Spleen (tissue), 11 donors: Measurements from ENCODE around the gene NRSN2. TPM values are rescaled to one million over a fixed set of nuclear protein-coding genes. Genes with fewer than 3 reads are reported as not detected.

Source experiments
- DNase-seq: peaks from one replicate; pipeline ENCODE4 v3.0.0-alpha.2; 2020
- H3K27ac ChIP-seq, 8 donors: fragments of 200-600 bp; sonication (generic) in 7 of 8; 1 replicate in 4 of 8; 2 replicates in 4 of 8; pipeline versions ENCODE4 v1.5.0 to v1.8.0; 2016 to 2021; ENCODE audit warnings: inconsistent platforms in 4 of 8, mild to moderate bottlenecking in 4 of 8, moderate library complexity in 1 of 8
- H3K27me3 ChIP-seq, 7 donors: fragments of 200-600 bp; sonication (generic) in 6 of 7; replicated peaks in 1 of 7; 1 replicate in 4 of 7; 2 replicates in 3 of 7; pipeline versions ENCODE4 v1.5.0 to v1.8.0; 2016 to 2021; ENCODE audit warnings: inconsistent platforms in 3 of 7, mild to moderate bottlenecking in 1 of 7
- H3K36me3 ChIP-seq, 6 donors: fragments of 200-600 bp; sonication (generic) in 5 of 6; 1 replicate in 4 of 6; 2 replicates in 2 of 6; pipeline versions ENCODE4 v1.5.0 to v1.8.0; 2016 to 2021; ENCODE audit warnings: inconsistent platforms in 2 of 6
- H3K4me1 ChIP-seq, 6 donors: fragments of 200-600 bp; sonication (generic) in 5 of 6; 1 replicate in 3 of 6; 2 replicates in 3 of 6; pipeline versions ENCODE4 v1.5.0 to v1.8.0; 2016 to 2021; ENCODE audit warnings: inconsistent platforms in 3 of 6
- H3K4me3 ChIP-seq, 8 donors: fragments of 200-600 bp; sonication (generic) in 7 of 8; 1 replicate in 4 of 8; 2 replicates in 4 of 8; pipeline versions ENCODE4 v1.5.0 to v1.8.0; 2016 to 2021; ENCODE audit warnings: inconsistent platforms in 4 of 8, mild to moderate bottlenecking in 4 of 8, moderate library complexity in 2 of 8
- H3K9me3 ChIP-seq, 8 donors: fragments of 200-600 bp; sonication (generic) in 7 of 8; 1 replicate in 4 of 8; 2 replicates in 4 of 8; pipeline versions ENCODE4 v1.5.0 to v1.8.0; 2016 to 2021; ENCODE audit warnings: inconsistent platforms in 4 of 8
- CTCF ChIP-seq, 11 experiments: fragments of 200-600 bp in 7 of 11; fragments of 450-650 bp in 4 of 11; sonication (generic) in 4 of 11; IDR thresholded peaks in 8 of 11; conservative IDR thresholded peaks in 3 of 11; 1 replicate in 7 of 11; 2 replicates in 4 of 11; pipeline versions ENCODE4 v1.4.0 to v1.8.0; 2016 to 2021; ENCODE audit warnings: antibody characterized with exemption in 11 of 11, inconsistent platforms in 4 of 11, mild to moderate bottlenecking in 1 of 11
- POLR2A ChIP-seq, 3 donors: fragments of 450-650 bp; IDR thresholded peaks; one replicate each; pipeline ENCODE4 v1.5.1; 2017; ENCODE audit warnings: antibody characterized with exemption in 3 of 3, mild to moderate bottlenecking in 1 of 3
- POLR2AphosphoS5 ChIP-seq, 3 donors: sonication (generic); formaldehyde crosslinking; IDR thresholded peaks; one replicate each; pipeline ENCODE4 v1.5.1; 2017; ENCODE audit warnings: antibody characterized with exemption in 3 of 3
- WGBS, 5 donors: extraction: QIAGEN DNeasy Blood & Tissue Kit in 3 of 5; methylation state at CpG; one replicate each; pipeline versions ENCODE4 v1.1.5 to v1.1.7; 2013 to 2018; 5-methylcytosine and 5-hydroxymethylcytosine counted together
- intact Hi-C: fragments of 100-400 bp; cut with DNase I; formaldehyde crosslinking; loops from one replicate; pipeline ENCODE4 v1.15.0; 2023; ENCODE audit warnings: low total_unique reads
- polyA plus RNA-seq, 3 donors: library from polyadenylated mRNA; stranded (reverse); fragments of 200-250 nt; gene quantifications; one replicate each; pipeline ENCODE4 v1.2.1, GENCODE V29; 2013
- total RNA-seq, 7 donors: library from RNA; depleted of rRNA in 3 of 7; stranded (reverse); fragments of >200 nt in 3 of 7; fragmentation: NEBNext Ultra II Directional in 4 of 7; extraction: Animal tissue kit (Norgen Biotek cat#: 25700) in 4 of 7; gene quantifications; one replicate each; pipeline versions ENCODE4 v1.1.0 to v1.2.1, GENCODE V29; 2016 to 2021
- donor health status: healthy with polysubstance abuse.
- donor health status: DM: no; HTN: no; CAD: no; lungs with moderate emphysema.
- donor health status: DM: no; HTN: no; CAD: no.
- donor health status: Bipolar disorder and iron deficiency.
- donor health status: healthy.
- donor health status: DM: no; HTN: no; CAD: no.
- donor health status: DM: yes; HTN: yes; CAD: no.

Gene NRSN2
- total and polyA plus RNA-seq, 10 donors = 10.5 to 26.3 (median 16.8) TPM

DNA sequence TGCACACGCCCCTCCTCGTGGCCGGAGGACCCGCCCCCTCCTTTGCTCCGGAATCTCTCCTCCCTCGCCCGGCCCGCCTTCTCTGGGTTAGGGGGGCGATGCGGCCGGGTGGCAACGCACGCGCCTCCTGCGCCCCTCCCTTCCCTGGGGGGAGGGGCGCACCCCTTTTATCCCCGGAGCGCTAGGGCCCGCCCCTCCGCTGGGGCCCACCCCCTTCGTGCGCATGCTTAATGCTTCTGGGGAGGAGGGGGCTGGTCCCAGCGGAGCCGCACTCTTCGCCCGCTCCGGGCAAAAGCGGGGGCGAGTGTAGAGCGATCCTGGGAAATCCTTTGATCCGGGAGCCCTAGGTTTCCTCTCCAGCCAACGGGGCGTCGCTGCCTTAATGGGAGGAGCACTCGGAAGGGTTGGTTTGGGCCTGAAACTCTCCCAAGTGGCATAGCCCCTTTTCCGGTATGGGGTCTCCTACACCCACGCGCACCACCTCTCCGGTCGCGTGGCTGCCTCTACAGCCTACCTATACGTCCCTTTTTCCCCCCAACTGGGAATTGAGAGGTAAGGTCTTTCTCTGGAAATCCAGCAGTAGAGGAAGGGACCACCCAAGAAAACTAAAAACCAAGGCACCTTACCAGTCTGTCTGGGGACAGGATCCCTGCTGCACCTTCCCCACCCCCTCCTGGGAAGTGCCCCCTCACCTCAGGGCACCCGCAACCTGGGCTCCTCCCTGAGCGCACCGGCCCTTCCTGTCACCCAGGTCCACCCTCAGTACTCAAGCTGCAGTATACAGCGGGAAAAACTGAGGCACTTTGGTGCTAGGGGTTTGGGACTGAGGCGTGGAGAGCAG, 19.5 kb upstream of the NRSN2 start:
- intact Hi-C loops = loop anchor here (5.0 kb wide), 2 partner anchors 40 to 120 kb away; no protein-coding TSS in a partner anchor
- Histone ChIP-seq H3K27me3 (peaks cover 0 to 14% (median 0%) of the 10 kb centered on the region in 7 donors), H3K27ac (peak overlapping the region; percentile 46 to 98 (median 94)), H3K4me1 (peaks cover 13 to 69% (median 57%) of the 10 kb centered on the region in 6 donors), H3K9me3 (no peaks in the 10 kb centered on the region), H3K36me3 (no peaks in the 10 kb centered on the region), H3K4me3 (peak overlapping the region; percentile 72 to 94 (median 80))
- TF ChIP-seq POLR2A (IDR thresholded peaks at IDR 0.05) (peak in 1 of 3 donors; percentile 30), CTCF (IDR thresholded peaks at IDR 0.05 in 8 of 11, conservative IDR thresholded peaks at IDR 0.05 in 3 of 11) (no peak), POLR2AphosphoS5 (IDR thresholded peaks at IDR 0.05) (peak; percentile 69 to 82 (median 81))
- WGBS, 5 donors = 5 to 11% (median 7%) methylated on average over 25 to 47 of the region's 47 CpGs
- peak; percentile 83 for DNase-seq

GRCh38 chr20:328027-328974, 18.6 kb upstream of the NRSN2 start:
- no peaks in the 10 kb centered on the region for H3K36me3 ChIP-seq
- H3K27ac ChIP-seq = peak overlapping the region in 7 of 8 donors; percentile 64 to 98 (median 94)
- WGBS, 5 donors = 57 to 66% (median 61%) methylated on average over 29 to 31 of the region's 31 CpGs
- peaks cover 0 to 14% (median 0%) of the 10 kb centered on the region in 7 donors for H3K27me3 ChIP-seq
- peak overlapping the region in 4 of 8 donors; percentile 80 to 94 (median 80) for H3K4me3 ChIP-seq
- no peak for TF ChIP-seq CTCF (IDR thresholded peaks at IDR 0.05 in 8 of 11, conservative IDR thresholded peaks at IDR 0.05 in 3 of 11)
- TF ChIP-seq POLR2A (IDR thresholded peaks at IDR 0.05) = no peak
- no peak for TF ChIP-seq POLR2AphosphoS5 (IDR thresholded peaks at IDR 0.05)
- H3K4me1 ChIP-seq = peaks cover 13 to 69% (median 57%) of the 10 kb centered on the region in 6 donors
- H3K9me3 ChIP-seq = no peaks in the 10 kb centered on the region
- DNase-seq = peak; percentile 75
- intact Hi-C loops = loop anchor here (5.0 kb wide), 2 partner anchors 41 to 121 kb away; no protein-coding TSS in a partner anchor

DNA sequence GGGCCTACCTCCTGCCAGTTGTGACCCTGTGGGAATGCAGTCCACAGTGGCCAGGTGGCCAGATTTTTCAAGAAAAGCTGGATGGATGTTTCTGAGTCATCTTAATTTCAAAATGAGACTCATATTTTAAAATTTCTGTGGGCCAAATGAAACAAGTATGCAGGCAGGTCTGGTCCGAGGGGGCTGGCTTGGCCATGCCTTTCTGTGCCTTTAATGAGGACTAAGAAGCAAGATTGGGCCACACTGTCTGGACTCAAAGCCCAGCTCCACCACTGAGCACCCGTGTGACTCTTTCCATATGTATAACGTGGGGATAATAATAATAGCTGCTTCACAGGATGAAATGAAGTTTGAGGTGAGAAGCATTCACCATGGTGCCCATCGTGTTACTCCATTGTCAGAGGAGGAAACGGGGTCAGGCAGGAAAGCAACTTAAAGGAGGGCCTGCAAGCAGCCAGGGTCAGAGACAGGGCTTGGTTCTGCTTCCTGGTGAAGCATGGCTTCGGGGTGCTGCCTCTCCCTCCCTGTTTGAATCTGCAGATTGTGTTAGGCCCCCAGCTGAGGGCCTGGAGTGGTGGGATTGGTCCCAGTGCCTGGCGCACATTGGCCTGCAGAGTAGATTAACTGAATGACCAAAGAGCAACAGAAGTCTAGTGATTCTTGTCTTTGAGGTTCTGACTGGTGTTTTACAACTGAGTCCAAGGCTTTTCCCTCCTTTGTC, 17.8 kb upstream of the NRSN2 start:
- Histone ChIP-seq H3K27ac (peak overlapping the region in 5 of 8 donors; percentile 13 to 94 (median 64)), H3K4me1 (peaks cover 13 to 60% (median 49%) of the 10 kb centered on the region in 6 donors), H3K9me3 (no peaks in the 10 kb centered on the region), H3K4me3 (no peak overlapping the region), H3K27me3 (peaks cover 0 to 14% (median 0%) of the 10 kb centered on the region in 7 donors), H3K36me3 (no peaks in the 10 kb centered on the region)
- WGBS, 5 donors = 50 to 57% (median 53%) methylated on average over 7 of the region's 7 CpGs
- TF ChIP-seq CTCF (IDR thresholded peaks at IDR 0.05 in 8 of 11, conservative IDR thresholded peaks at IDR 0.05 in 3 of 11) (no peak), POLR2A (IDR thresholded peaks at IDR 0.05) (no peak), POLR2AphosphoS5 (IDR thresholded peaks at IDR 0.05) (no peak)
- intact Hi-C loops = loop anchor here (5.0 kb wide), 2 partner anchors 42 to 122 kb away; no protein-coding TSS in a partner anchor
- DNase-seq = no peak
